Caco-2 (cell line): ENCODE results near the gene SRPX2. TPM values are rescaled to one million over a fixed set of nuclear protein-coding genes. Genes with fewer than 3 reads are reported as not detected.

ENCODE experiments used
- BruUV-seq: library from RNA; stranded (reverse); fragments of 400-500 nt; replicated peaks from 2 replicates; lab custom pipeline; 2021; lab: Mats Ljungman, UMichigan
- CTCF ChIA-PET: fragments of 300-600 bp; sonication (Branson Sonifier 250); formaldehyde crosslinking; loops from one replicate; lab custom pipeline; 2022; ENCODE audit warnings: antibody characterized with exemption; lab: Charles Lee
- POLR2A ChIA-PET: fragments of 300-600 bp; sonication (Branson Sonifier 250); formaldehyde crosslinking; loops from one replicate; lab custom pipeline; 2022; ENCODE audit warnings: antibody characterized with exemption; lab: Charles Lee
- DNase-seq, 2 experiments: peaks; one replicate each; pipeline versions ENCODE4 v3.0.0 to v3.0.0-alpha.2; 2020 to 2022
- H3K27me3 ChIP-seq: replicated peaks from 2 replicates; pipeline ENCODE4 v1.6.0; 2011; ENCODE audit warnings: low read length; ENCODE audit not compliant: control insufficient read depth, insufficient read depth
- H3K36me3 ChIP-seq: 2 replicates; pipeline ENCODE4 v1.5.1; 2011; ENCODE audit warnings: low read length; ENCODE audit not compliant: control insufficient read depth, insufficient read depth
- H3K4me1 ChIP-seq: fragments of 250-450 bp; sonication (Bioruptor Pico); 2 replicates; pipeline ENCODE4 v1.5.1; 2020; ENCODE audit warnings: mild to moderate bottlenecking
- H3K4me3 ChIP-seq: 2 replicates; pipeline ENCODE4 v1.5.1; 2011; ENCODE audit warnings: low read depth, mild to moderate bottlenecking, control low read depth, low read length
- H3K9me3 ChIP-seq: fragments of 250-450 bp; sonication (Bioruptor Pico); 2 replicates; pipeline ENCODE4 v1.5.1; 2020; ENCODE audit warnings: mild to moderate bottlenecking, moderate library complexity
- H3K27ac Mint-ChIP-seq: one replicate; pipeline ENCODE4 v1.8.0; 2022; ENCODE audit warnings: mixed read lengths; ENCODE audit not compliant: unreplicated experiment
- H3K27me3 Mint-ChIP-seq: one replicate; pipeline ENCODE4 v1.8.0; 2022; ENCODE audit warnings: mixed read lengths; ENCODE audit not compliant: insufficient read depth, unreplicated experiment
- H3K36me3 Mint-ChIP-seq: one replicate; pipeline ENCODE4 v1.8.0; 2022; ENCODE audit warnings: mild to moderate bottlenecking, mixed read lengths; ENCODE audit not compliant: insufficient read depth, unreplicated experiment
- H3K4me1 Mint-ChIP-seq: one replicate; pipeline ENCODE4 v1.8.0; 2022; ENCODE audit warnings: low read depth, mixed read lengths; ENCODE audit not compliant: unreplicated experiment
- H3K4me3 Mint-ChIP-seq: one replicate; pipeline ENCODE4 v1.8.0; 2022; ENCODE audit warnings: mild to moderate bottlenecking, moderate library complexity, mixed read lengths; ENCODE audit not compliant: unreplicated experiment
- H3K9me3 Mint-ChIP-seq: one replicate; pipeline ENCODE4 v1.8.0; 2022; ENCODE audit warnings: mixed read lengths; ENCODE audit not compliant: unreplicated experiment
- CTCF ChIP-seq, 2 experiments: fragments of 200-600 bp in 1 of 2; IDR thresholded peaks; 1 replicate in 1 of 2; 2 replicates in 1 of 2; pipeline versions ENCODE4 v1.5.1 to v1.8.0; 2011 to 2022; ENCODE audit warnings: antibody characterized with exemption in 1 of 2, control low read depth in 1 of 2, inconsistent platforms in 1 of 2, low read depth in 1 of 2, low read length in 1 of 2, mild to moderate bottlenecking in 1 of 2, moderate library complexity in 1 of 2; ENCODE audit not compliant: insufficient read depth in 1 of 2, severe bottlenecking in 1 of 2, unreplicated experiment in 1 of 2
- intact Hi-C: fragments of 100-400 bp; cut with micrococcal nuclease; formaldehyde crosslinking; loops from one replicate; pipeline ENCODE4 v1.10.0; 2022; ENCODE audit not compliant: unreplicated experiment
- total RNA-seq: library from RNA; stranded (reverse); gene quantifications from 2 replicates; pipeline ENCODE4 v1.2.3, GENCODE V29; 2022

SRPX2 gene
- total RNA-seq, 1 experiment from 2014 or later: 3.6 TPM

DNA sequence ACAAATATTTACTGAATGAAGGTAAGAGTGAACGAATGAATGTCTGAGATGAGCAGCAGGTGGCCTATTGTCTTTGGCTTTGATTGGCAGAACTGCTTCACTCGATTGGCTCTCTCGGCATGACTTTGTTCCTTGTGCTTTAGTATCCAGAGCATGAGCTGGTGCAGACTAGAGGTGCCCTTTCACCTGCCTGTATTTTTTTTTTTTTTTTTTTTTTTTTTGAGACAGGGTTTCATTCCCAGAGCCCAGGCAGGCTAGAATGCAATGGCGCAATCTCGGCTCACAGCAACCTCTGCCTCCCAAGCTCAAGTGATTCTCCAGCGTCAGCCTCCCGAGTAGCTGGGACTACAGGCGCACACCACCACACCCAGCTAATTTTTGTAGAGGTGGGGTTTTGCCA is 38.9 kb downstream of the SRPX2 start:
- CTCF ChIA-PET: interaction anchor here (0.8 to 1.5 kb wide), 2 partner anchors 68 to 86 kb away, joined by 4 to 7 read pairs; no protein-coding TSS in a partner anchor
- no peak overlapping the region for H3K27ac Mint-ChIP-seq
- H3K4me3 ChIP-seq: no peak overlapping the region
- no peaks in the 10 kb centered on the region for H3K9me3 Mint-ChIP-seq
- H3K36me3 ChIP-seq: no peaks in the 10 kb centered on the region
- POLR2A ChIA-PET: no interaction called here
- no peaks in the 10 kb centered on the region for H3K4me1 ChIP-seq
- no peaks in the 10 kb centered on the region for H3K27me3 ChIP-seq
- no peak for DNase-seq
- H3K4me3 Mint-ChIP-seq: no peak overlapping the region
- intact Hi-C loops: no loop called here
- TF ChIP-seq CTCF (IDR thresholded peaks at IDR 0.05; ENCODE audit: insufficient read depth in 1 of 2, low read depth in 1 of 2, low read length in 1 of 2, severe bottlenecking in 1 of 2, unreplicated experiment in 1 of 2): no peak
- no TSS peak for BruUV-seq
- H3K4me1 Mint-ChIP-seq: peaks cover 6% of the 10 kb centered on the region
- no peaks in the 10 kb centered on the region for H3K36me3 Mint-ChIP-seq
- H3K27me3 Mint-ChIP-seq: no peaks in the 10 kb centered on the region
- H3K9me3 ChIP-seq: no peaks in the 10 kb centered on the region

- H3K27ac Mint-ChIP-seq: no peak overlapping the region
- POLR2A ChIA-PET: no interaction called here
- no peak overlapping the region for H3K4me3 ChIP-seq
- H3K27me3 ChIP-seq: no peaks in the 10 kb centered on the region
- TF ChIP-seq CTCF (IDR thresholded peaks at IDR 0.05; ENCODE audit: insufficient read depth in 1 of 2, low read depth in 1 of 2, low read length in 1 of 2, severe bottlenecking in 1 of 2, unreplicated experiment in 1 of 2): peak; percentile 83 to 87
- peak; percentile 56 to 75 for DNase-seq
- no peaks in the 10 kb centered on the region for H3K36me3 ChIP-seq
- H3K27me3 Mint-ChIP-seq: no peaks in the 10 kb centered on the region
- H3K4me3 Mint-ChIP-seq: no peak overlapping the region
- BruUV-seq: no TSS peak
- H3K9me3 ChIP-seq: no peaks in the 10 kb centered on the region
- CTCF ChIA-PET: interaction anchor here (0.8 to 5.0 kb wide), 3 partner anchors 36 to 83 kb away, joined by 3 to 60 read pairs (median 4); partner anchors contain the start of gene TSPAN6
- H3K36me3 Mint-ChIP-seq: no peaks in the 10 kb centered on the region
- no peaks in the 10 kb centered on the region for H3K4me1 ChIP-seq
- H3K9me3 Mint-ChIP-seq: no peaks in the 10 kb centered on the region
- intact Hi-C loops: loop anchor here (1.0 to 5.0 kb wide), 4 partner anchors 47 to 521 kb away; partner anchors contain the start of gene SYTL4
- no peaks in the 10 kb centered on the region for H3K4me1 Mint-ChIP-seq
Measured at GRCh38 chrX:100685284-100685996, 41.4 kb downstream of the SRPX2 start.

GRCh38 chrX:100685997-100686305 is 42.0 kb downstream of the SRPX2 start:
- Mint-ChIP-seq H3K36me3 (no peaks in the 10 kb centered on the region), H3K27me3 (no peaks in the 10 kb centered on the region), H3K27ac (no peak overlapping the region), H3K4me3 (no peak overlapping the region), H3K9me3 (no peaks in the 10 kb centered on the region), H3K4me1 (no peaks in the 10 kb centered on the region)
- intact Hi-C loops: loop anchor here (1.0 to 5.0 kb wide), 4 partner anchors 46 to 520 kb away; partner anchors contain the start of gene SYTL4
- BruUV-seq: no TSS peak
- no peaks in the 10 kb centered on the region for H3K9me3 ChIP-seq
- H3K4me1 ChIP-seq: no peaks in the 10 kb centered on the region
- H3K27me3 ChIP-seq: no peaks in the 10 kb centered on the region
- DNase-seq: no peak
- H3K4me3 ChIP-seq: no peak overlapping the region
- POLR2A ChIA-PET: no interaction called here
- H3K36me3 ChIP-seq: no peaks in the 10 kb centered on the region
- CTCF ChIA-PET: interaction anchor here (1.0 to 5.0 kb wide), 2 partner anchors 49 to 83 kb away, joined by 3 to 60 read pairs; partner anchors contain the start of gene TSPAN6
- TF ChIP-seq CTCF (IDR thresholded peaks at IDR 0.05; ENCODE audit: insufficient read depth in 1 of 2, low read depth in 1 of 2, low read length in 1 of 2, severe bottlenecking in 1 of 2, unreplicated experiment in 1 of 2): no peak
